Activated CD4-positive, alpha-beta T cell treated with anti-CD3 and anti-CD28 coated beads, Interleukin-2, amount 50 U/mL, for 16 hours (primary cell): Measurements from ENCODE around the gene TMCC2.
A peak's percentile ranks its signal among the peaks of the same experiment; 100 is the strongest.
"Not testable (repeated sequence)": the region's sequence is repeated elsewhere in the genome, so short reads cannot be mapped to it uniquely, and the experiment has no call there.

Experiments used
- DNase-seq: peaks from one replicate; pipeline ENCODE4 v3.0.0-alpha.2; 2020

TMCC2 gene

DNA sequence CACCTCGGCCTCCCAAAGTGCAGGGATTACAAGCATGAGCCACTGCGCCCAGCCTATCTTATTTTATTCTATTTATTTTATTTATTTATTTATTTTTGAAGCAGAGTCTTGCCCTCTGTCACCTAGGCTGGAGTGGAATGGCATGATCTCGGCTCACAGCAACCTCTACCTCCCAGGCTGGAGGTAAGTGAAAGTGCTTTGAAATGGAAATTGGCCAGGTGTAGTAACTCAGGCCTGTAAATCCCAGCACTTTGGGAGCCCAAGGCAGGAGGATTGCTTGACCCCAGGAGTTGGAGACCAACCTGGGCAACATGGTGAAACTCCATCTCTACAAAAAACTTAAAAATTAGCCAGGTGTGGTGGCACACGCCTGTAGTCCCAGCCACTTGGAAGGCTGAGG is 11.2 kb upstream of the TMCC2 start:
- no peak for DNase-seq

DNA sequence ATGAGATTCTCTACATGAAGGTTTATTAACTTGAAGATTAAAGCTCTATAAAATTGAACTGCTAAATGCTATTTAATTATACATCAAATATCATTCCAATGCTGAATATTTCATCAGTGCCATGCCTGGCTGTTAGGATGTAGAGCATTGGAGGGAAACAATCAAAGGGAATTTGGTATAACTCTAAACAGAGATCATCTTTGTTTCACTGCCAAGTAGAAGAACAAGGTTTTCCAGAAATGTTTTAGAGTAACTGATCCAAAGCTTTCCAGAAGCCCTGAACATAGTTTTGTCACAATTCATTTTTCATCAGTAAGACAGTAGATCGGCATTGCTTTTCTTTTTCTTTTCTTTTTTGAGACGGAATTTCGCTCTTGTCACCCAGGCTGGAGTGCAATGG is 10.3 kb upstream of the TMCC2 start:
- no peak for DNase-seq

DNA sequence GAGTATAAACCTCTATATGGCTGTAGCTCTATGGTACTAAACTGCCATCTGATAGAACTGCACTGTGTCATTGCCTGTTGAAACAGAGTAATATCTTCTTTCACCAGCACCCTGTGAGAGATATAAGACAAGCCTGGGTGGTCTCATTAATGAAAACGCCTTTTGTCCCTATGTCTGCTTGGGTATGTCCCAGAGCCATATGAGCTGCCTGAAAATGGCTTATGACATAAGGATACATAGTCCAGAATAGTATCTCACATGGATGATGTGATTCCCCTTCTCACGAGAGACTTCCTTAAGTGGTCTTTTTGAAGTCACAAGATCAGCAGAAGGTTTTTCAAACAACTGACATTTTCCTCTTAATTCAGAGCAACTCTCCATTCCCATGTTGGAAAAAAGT is 7.3 kb upstream of the TMCC2 start:
- no peak for DNase-seq

DNA sequence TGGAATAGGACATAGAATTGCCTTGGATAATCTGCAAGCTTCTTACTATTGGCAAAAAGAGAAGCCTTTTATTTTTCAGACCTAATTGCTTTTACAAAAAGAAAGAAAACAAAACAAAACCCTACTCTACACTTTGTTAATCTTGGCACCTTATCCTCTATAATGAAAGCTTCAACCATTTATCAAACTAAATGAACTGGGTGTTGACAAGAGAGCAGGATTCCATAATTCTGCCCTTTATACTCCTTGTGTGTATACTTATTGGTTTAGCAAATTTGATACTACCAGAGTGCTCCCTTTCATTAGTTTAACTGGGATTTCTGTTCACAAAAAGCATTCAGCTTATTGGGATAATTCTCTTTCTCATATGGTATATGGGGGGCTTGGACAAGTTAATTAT is 3.0 kb upstream of the TMCC2 start:
- no peak for DNase-seq

DNA sequence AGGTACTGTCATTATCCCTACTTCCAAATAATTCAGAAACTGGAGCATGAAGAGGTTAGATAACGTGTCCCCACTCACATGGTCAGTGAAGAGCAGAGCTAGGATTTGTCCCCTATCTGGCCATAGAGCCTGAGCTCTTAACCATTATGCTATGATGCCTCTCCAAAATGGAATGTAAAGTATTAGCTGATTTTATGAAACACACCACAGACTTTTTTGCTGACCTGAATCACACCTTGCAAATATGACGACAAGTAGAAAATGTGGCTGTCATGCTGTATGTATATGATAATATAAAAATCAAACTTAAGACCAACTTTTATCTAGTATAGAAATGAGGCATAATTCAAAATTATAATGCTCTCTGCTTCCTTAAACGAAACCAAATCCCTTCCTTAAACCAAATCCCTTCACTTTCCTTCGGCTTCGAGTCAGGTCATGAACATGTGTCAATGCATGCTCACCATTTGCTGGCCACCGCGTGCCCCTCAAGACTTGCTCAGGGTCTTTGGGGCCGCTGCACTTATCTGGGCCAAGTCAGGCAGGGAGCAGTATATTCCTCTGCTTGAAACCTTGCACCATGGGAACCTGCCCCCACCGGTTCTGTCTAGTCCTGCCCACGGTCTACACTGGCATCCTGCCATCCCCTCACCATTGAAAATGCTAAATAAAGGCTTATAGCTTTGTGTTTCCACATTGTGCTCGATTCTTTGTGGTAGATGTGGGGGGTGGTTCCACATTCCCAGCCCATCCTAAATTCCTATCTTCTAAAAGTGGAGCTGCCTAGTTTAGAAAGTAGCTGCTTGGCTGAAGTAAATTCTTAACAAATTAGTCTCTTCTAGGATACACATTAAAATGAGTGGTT is 1.6 kb upstream of the TMCC2 start:
- DNase-seq: no peak

DNA sequence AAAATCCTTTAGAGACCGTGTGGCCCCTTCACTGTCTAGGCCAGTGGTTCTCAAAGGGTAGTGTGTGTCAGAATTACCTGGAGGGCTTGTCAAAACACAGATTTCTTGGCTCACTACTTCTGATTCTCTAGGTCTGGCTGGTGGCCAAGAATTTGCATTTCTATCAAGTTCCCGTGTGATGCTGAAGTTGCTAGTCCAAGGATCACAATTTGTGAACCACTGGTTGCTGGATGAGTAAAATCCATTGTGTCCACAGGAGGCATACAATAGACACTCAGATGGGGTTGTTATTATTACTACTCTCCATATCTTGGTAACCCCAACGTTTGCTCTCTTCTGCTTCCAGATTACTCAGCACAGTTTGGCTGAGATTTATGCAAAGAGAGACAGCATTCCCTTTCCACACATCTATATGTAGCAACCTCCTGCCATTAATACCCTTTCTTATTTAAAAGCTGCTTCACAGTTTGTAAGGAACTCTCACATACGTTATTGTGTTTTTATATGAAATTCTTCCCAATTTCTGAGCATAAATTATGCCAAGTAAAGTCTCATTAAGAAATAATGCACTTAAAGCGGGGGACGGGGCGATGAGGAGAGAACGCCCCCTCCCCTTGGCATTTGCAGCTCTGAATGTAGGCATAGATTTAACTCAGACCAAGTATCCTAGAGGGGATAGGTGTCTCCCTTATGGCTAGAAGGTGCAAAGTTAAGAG is 720 bp upstream of the TMCC2 start:
- DNase-seq: no peak

DNA sequence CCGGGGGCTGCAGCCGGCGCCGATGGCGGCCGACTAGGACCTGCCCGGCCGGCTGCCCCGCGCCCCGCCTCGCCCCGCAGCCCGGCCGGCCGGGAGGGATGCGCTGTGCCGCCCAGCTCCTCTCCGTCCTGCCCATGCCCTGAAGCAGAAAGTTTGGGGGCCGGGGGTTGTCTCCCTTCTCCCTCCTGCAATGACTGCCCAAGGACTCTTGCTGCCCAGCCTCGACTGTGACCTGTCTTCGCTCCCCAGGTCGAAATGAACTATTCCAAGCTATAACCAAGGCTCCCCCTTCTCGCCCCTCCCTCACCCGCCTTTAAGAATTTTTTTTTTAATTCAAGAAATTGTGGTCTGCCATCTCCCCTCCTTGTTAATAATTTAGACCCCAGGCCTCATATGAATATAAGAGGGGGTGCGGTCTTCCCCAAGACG is 361 bp downstream of the TMCC2 start:
- DNase-seq: no peak

DNA sequence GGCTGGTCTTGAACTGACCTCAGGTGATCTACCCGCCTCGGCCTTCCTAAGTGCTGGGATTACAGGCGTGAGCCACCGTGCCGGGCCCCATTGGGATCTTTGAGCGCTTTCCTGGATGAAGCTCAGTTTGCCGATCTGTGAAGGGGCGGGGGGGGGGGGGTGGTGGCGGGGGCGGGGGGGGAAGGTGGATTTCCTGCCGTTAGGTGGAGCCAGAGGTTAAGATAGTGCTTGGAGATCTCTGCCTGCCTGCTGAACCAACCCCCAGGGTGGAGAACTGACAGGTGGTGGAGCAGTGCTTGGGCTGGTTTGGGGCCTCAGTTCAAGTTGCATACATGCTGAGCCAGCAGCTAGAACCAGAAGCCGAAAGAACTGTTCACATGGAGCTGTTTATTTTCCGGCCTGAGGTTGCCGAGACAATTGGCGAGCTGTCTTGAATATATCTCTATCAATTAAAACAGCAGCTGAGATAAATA is 1.7 kb downstream of the TMCC2 start:
- DNase-seq: peak; percentile 86

DNA sequence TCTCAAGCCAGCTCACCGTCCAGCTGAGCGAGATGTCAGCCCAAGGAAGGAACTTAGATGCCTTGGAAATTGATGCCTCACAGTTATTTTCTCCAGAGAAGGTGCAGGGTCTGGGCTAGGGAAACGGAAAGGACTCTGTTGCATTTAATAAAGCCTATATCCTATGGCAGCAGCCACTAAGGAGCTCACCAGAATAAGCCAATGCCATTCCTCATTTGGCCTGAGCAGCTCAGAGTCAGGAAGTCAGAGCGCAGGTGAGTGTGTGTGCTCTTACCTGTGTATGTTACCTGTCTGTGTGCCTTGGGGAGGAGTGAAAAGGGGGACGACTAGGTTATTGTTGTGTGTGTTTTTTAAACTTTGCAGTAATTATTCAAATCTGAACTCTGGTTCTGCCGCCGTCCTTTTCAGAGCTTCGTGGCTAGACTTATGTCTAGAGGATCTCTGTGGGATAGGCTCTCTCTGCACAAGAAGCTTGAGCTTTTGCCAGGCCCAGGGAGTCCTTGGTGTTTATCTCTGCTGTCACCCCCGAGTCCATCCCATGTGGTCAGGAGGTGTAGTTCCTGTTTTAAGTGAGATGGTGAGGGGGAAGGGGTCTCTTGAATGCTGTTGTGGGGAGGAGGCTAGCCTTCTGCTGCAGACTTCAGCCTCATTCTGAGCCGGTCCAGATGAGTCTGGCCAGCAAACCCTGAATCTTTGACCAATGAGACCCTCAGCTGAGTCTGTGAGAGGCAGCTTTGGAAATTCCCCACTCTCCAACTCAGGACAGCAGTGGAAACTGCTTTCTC is 2.4 kb downstream of the TMCC2 start:
- DNase-seq: no peak

DNA sequence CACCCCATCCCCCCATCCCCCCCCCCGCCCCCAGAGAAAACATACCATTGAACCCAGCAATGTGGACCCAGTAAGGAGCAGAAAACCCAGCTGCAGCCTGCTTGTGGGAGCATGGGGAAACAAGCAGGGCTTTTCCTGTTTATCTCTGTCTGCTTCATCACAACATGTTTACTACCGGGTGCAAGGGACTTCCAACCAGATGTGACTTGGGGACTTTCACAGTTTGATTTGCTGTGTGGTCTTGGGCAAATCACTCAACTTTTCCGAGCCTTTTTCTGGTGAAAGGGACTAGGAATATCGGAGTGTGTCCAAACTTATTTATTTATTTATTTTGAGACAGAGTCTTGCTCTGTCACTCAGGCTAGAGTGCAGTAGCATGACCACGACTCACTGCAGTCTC is 3.2 kb downstream of the TMCC2 start:
- DNase-seq: no peak

DNA sequence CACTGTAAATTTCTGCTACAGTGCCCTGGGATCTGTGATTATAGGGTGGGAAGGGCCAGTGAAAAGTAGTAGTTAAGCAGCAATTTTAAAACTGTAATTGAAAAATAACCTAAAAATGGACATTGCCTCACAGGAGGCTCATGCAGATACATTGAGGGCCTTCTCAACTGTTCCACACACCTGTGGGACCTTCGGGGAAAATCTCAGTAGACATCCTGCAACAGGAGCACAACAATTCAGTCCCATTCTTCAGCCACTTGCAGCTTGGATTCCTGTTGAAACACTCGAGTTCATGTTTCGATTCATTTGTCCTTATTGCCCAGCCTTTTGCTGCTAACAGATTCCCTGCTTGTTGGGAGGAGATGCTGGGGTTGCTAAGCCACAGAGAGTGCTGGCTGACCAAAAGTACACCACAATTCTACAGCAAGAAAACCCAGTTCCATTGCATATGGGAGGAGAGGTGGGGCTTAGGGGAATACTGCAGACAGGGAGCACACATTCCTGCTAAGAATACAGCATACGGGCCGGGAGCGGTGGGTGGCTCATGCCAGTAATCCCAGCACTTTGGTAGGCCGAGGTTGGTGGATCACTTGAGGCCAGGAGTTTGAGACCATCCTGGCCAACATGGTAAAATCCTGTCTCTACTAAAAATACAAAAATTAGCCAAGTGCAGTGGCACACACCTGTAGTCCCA is 4.5 kb downstream of the TMCC2 start:
- DNase-seq: no peak

DNA sequence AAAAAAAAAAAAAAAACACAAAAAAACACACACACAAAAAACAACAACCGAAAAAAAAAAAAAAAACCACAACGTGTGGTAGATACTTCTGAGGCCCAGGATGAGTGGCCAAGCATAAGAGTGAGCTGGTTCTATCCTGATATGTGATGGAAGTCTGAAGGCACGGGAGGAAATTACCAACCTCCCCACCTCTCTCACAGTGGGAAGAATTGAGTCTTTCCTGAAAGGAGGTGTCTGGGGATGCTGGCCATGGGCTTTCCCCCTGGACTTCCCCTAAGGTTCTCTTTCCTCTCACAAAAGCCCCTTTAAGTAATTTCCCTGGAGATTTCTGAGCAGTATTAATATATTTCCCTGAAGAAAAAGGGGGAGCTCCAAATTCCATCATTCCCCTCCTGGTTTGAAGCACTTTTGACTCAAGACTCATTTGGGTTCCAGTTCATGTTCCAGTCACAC is 5.2 kb downstream of the TMCC2 start:
- DNase-seq: peak; percentile 45

DNA sequence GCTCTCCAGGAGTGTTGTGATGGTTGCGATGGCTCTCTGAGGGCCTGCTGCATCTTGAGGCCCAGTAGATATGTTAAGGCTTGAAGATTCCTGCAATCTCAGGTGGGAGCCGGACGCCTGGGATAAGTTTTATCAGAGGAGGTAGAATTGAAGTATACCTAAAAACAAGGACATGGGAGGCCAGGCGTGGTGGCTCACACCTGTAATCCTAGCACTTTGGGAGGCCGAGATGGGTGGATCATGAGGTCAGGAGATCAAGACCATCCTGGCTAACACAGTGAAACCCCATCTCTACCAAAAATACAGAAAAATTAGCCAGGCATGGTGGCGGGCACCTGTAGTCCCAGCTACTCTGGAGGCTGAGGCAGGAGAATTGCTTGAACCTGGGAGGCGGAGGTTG is 6.2 kb downstream of the TMCC2 start:
- DNase-seq: not testable (repeated sequence)

DNA sequence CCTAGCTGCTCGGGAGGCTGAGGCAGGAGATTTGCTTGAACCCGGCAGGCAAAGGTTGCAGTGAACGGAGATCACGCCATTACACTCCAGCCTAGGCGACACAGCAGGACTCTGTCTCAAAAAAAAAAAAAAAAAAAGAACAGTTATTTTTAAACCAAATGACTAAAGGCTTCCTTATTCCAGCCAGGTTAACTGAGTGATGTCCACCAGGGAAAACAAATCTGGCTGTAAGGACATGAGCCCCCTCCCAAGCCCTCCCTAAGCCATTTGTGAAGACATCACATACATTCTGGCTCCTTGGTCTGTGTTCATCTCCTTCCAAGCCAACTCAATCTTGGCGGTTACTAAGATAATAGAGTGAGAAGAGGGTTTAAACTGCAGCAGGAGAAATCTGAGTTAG is 8.2 kb downstream of the TMCC2 start:
- no peak for DNase-seq

DNA sequence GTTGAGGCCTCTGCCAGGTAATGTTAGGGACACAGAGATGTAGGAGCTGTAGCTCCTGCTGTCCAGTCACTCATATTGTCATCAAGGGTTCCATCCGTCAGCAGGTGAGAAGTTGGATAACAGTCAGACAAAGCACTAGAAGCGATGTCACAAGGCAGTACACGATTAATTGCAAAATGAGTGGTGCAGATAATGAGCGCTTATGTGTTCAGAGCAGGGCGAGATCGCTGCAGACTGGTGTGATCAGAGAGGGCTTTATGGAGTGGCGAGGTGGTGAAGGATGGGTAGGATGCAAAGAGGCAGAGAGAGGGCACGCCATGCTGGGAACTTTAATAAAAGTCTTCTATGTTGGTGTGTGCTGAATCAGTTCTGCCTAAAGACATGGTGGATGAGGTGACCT is 8.8 kb downstream of the TMCC2 start:
- DNase-seq: no peak

DNA sequence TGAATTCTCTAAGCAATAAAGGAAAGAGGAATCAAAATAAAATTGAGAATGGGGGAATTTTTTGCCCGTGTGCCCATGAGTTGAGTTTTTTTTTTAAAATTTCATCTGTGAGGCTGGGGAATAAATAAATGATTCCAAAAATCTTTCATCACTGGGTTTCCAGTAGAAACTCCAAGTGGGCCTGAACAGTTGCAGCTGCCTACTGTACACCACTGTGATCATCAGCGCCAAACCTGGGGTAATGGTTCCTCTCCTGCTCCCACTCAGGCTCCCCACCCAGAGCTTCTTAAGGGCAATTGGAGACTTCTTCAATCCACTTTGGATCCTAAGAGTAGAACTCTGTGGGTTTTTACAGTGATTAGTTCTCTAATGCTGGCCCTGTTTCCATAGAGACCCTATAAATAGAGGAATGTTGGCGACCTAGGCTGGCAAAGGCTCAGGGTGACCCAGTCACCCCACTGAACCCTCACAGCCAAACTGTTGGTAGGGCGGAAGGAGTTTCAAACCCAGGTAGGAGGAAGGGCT is 9.3 kb downstream of the TMCC2 start:
- no peak for DNase-seq

DNA sequence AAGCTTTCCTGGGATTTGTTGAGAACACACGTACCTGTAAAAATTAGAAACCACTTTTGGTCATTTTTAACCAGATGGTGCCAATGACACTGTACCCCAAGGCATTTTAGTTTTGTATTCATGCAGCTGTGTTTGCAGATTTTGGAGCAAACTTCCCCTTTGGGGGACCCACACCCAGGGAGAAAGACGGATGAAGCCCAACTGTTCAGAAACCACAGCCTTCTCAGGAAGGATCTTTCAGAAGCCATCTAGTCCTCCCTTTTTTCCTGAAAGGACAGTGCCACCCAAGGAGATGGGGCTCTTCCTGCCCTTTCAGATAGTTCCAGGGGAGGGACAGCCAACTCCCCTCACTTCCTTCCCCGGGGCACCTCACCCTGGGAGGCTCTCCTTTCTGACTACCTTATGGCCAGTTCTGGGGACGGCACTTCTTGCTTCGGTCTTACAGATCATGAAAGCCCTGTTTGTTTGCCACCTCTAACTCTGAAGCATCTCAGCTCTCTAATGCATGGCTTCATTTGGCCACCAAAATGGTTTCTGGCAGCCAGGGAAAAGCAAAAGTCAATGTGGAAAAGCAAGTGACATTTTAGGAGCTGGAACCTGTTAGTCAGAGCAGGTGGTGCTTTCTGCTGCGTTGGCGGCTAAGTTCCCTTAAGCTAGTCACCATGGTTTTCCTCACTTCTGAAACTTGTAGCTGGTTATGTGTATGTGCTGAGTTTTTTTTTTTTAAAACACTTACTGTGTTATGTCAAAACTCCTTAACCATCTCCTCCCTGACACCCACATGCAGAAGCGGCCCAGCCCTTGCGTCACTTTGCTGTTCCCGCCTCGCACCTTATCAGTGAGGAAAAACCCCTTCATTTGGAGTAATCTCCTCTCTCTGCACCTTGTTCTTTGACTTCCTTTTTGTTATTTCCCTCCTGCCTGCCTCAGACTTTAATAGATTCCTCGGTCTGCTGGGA is 10.1 kb downstream of the TMCC2 start:
- DNase-seq: peak; percentile 59

DNA sequence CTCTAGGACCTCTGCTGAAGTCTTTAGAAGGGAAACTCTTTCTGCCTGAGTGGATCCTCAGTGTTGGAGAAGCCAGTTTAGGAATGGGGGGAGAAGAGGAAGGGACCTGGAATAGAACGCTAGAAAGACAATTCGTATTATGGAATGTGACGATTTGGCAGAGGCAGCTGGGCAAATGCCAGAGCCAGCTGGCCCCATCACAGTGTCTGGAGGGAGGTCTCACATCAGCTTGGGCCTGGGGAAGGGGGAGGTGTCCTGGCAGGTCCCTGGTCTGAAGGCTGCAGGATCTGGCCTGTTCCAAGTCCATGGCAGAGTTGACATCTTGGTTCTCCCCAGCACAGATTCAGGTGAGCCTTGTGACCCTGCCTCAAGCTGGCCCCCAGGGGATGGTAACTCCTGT is 11.3 kb downstream of the TMCC2 start:
- DNase-seq: no peak

DNA sequence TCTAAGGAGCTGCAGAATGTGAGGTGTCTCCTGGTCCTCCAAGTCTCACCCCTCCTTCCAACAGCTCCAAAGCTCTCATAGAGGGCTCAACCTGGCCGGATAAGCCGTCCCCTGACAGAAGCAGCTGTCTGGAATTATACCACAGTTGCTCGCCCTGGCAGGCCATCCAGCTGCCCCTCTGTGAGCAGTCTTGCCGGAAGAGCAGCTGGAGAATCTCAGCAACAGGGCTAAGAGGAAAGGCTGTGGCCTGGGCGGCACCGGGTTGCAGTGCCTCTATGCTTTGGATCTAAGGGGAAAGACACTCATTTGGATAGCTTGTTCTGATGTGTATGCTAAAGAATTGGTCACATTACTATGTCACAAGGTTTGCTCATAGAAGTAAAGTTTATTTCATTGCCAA is 12.4 kb downstream of the TMCC2 start:
- no peak for DNase-seq

DNA sequence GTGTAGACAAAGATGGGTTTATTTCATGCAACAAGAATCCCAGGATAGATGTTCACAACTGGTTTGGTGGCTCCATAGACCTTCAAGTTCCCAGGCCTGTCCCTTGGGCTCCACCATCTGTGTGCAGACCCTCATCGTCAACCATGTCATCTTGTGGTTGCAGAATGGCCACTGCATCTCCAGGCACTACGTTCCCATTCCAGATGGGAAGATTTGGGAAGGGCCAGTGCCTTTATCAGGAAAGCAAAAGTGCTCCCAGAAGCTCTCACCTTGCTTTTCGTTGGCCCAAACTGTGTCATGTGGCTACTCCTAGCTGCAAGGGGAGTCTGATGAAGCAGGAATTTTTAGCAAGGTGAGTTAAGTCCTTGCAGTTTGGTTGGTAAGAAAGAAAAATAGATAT is 12.8 kb downstream of the TMCC2 start:
- DNase-seq: no peak

DNA sequence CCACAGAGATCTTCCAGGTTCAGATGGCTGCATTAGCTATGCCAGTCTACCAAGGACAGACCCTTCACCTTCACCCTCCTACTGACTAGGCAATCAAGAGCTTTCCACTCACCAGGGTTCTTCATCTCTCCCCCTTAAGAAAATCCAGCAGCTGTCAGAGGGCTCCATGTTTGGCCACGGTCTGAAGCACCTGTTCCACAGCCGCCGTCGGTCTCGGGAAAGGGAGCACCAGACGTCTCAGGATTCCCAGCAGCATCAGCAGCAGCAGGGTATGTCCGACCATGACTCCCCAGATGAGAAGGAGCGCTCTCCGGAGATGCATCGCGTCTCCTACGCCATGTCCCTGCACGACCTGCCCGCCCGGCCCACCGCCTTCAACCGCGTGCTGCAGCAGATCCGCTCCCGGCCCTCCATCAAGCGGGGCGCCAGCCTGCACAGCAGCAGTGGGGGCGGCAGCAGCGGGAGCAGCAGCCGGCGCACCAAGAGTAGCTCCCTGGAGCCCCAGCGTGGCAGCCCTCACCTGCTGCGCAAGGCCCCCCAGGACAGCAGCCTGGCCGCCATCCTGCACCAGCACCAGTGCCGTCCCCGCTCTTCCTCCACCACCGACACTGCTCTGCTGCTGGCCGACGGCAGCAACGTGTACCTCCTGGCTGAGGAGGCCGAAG is 13.8 kb downstream of the TMCC2 start:
- DNase-seq: no peak
